ENCODE data around the gene HIF3A. TPM values are rescaled to one million over a fixed set of nuclear protein-coding genes. Genes with fewer than 3 reads are reported as not detected.

Gene HIF3A
- total and polyA plus RNA-seq, 2 donors (not counting 3 experiments of a cell fraction or from before 2014, with no cell fraction given): 8.1 to 8.5 TPM

GRCh38 chr19:46356149-46357055, 59.6 kb downstream of the HIF3A start:
- Histone ChIP-seq H3K9me1 (replicated peaks; ENCODE audit: control insufficient read depth, extremely low read depth, insufficient read depth, low read length) (no peaks in the 10 kb centered on the region), H3K9ac (replicated peaks; ENCODE audit: extremely low read depth, insufficient read depth, low read length) (no peak overlapping the region), H3K4me1 (ENCODE audit: control insufficient read depth, extremely low read depth, insufficient read depth, low read length) (peaks cover 10% of the 10 kb centered on the region), H3K9me3 (replicated peaks; ENCODE audit: control insufficient read depth, insufficient read depth, low read length) (no peaks in the 10 kb centered on the region), H3K27ac (ENCODE audit: insufficient read depth, low read depth, low read length) (no peak overlapping the region), H3K4me2 (ENCODE audit: insufficient read depth, low read length) (no peak overlapping the region), H3K4me3 (replicated peaks in 1 of 3; ENCODE audit: insufficient read depth in 1 of 3, low read depth in 1 of 3, low read length in 3 of 3) (no peak overlapping the region), H3K36me3 (ENCODE audit: control insufficient read depth in 2 of 2, extremely low read depth in 1 of 2, insufficient read depth in 2 of 2, low read length in 2 of 2) (peaks cover 5 to 28% of the 10 kb centered on the region in 2 experiments), H3K27me3 (ENCODE audit: control insufficient read depth in 2 of 2, insufficient read depth in 2 of 2, low read length in 2 of 2) (no peaks in the 10 kb centered on the region), H3K79me2 (ENCODE audit: control insufficient read depth, insufficient read depth, low read length) (peaks cover 85% of the 10 kb centered on the region), H4K20me1 (replicated peaks; ENCODE audit: control insufficient read depth, extremely low read depth, insufficient read depth, low read length) (no peaks in the 10 kb centered on the region), H2AFZ (ENCODE audit: low read depth, low read length) (no peak overlapping the region)
- intact Hi-C loops (cut with micrococcal nuclease): no loop called here
- CTCF ChIA-PET: interaction anchor here (0.9 to 2.9 kb wide), 7 partner anchors 9 to 76 kb away, joined by 3 to 9 read pairs (median 5); partner anchors contain the start of gene PPP5C
- DNase-seq (ENCODE audit: low read depth, low spot score) (no peak), FAIRE-seq (no peak)
- POLR2A ChIA-PET: no interaction called here
- no peak for TF ChIP-seq CTCF (IDR thresholded peaks at IDR 0.05; ENCODE audit: extremely low read depth in 1 of 2, insufficient read depth in 1 of 2, low read depth in 1 of 2, low read length in 2 of 2)
- TF ChIP-seq EZH2 (IDR thresholded peaks at IDR 0.05; ENCODE audit: borderline replicate concordance, low read depth, low read length, severe bottlenecking): no peak
- TF ChIP-seq POLR2AphosphoS5 (IDR thresholded peaks at IDR 0.05; ENCODE audit: insufficient read depth, low read depth, low read length): no peak
- TF ChIP-seq JUN (IDR thresholded peaks at IDR 0.05; ENCODE audit: borderline replicate concordance, insufficient read depth, insufficient read length, low read depth): no peak
- no peak for TF ChIP-seq GATA2 (IDR thresholded peaks at IDR 0.05; ENCODE audit: insufficient read depth, insufficient read length, low read depth, low read length)
- TF ChIP-seq, protein P1, sequence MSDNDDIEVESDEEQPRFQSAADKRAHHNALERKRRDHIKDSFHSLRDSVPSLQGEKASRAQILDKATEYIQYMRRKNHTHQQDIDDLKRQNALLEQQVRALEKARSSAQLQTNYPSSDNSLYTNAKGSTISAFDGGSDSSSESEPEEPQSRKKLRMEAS (IDR thresholded peaks at IDR 0.05; ENCODE audit: insufficient read depth, insufficient read length): no peak
- no peak for TF ChIP-seq POLR2A (IDR thresholded peaks at IDR 0.05; ENCODE audit: low read depth, low read length)
- no peak for TF ChIP-seq MYC (IDR thresholded peaks at IDR 0.05; ENCODE audit: low read depth, low read length)
- no peak for TF ChIP-seq FOS (IDR thresholded peaks at IDR 0.05; ENCODE audit: borderline replicate concordance, insufficient read depth, low read length)
- BruUV-seq (replicated peaks): no TSS peak
- dilution Hi-C loops (cut with MboI; ENCODE audit: extremely low pct_ligation_motif_present, low sequenced_read_pairs): no loop called here
